Fibroblast of upper back skin (primary cell): ENCODE data around the gene DYNLL1.
"Not testable (repeated sequence)": the region's sequence is repeated elsewhere in the genome, so short reads cannot be mapped to it uniquely, and the experiment has no call there.

ENCODE experiments used
- DNase-seq: peaks from one replicate; pipeline ENCODE4 v3.0.0-alpha.2; 2013

The DYNLL1 gene

DNA sequence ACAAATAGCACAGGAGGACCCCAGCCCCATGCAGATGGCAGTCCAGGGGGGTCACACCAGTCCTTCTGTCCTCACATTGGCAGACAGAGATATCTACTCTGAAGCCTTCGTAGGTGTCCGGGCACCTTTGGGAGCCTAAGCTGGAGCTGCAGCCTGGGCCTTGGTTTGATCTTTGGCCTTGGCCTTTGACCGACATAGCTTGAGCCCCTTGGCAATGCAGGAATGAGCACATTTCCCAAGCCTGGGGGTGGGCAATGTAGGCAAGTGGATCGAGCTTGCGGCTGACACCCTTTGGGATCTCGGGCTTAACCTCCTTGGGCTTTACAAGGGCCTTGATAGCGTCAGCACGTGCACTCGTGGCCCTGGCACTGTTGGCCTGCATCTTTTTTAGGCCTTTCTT is 26.7 kb downstream of the DYNLL1 start:
- no peak for DNase-seq

GRCh38 chr12:120528861-120529525 is 33.1 kb downstream of the DYNLL1 start, which contains the start of gene COQ5:
Gene COQ5 (minus strand): TSS chr12:120529158. CDS start chr12:120529141, 17 bp downstream.
- peak; percentile 87 for DNase-seq

GRCh38 chr12:120529641-120530417 is 33.9 kb downstream of the DYNLL1 start:
- DNase-seq, result peak; percentile 59

DNA sequence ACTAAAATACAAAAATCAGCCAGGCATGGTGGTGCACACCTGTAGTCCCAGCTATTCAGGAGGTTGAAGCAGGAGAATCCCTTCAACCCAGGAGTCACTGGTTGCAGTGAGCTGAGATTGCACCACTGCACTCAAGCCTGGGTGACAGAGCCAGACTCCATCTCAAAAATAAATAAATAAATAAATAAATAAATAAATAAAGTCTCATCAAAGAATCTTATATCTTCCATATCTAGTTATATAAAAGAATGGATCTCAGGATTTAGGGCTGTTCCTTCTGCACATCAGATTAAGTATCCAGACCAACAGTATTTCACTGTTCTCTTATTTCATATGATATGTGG is 34.5 kb downstream of the DYNLL1 start:
- not testable (repeated sequence) for DNase-seq

DNA sequence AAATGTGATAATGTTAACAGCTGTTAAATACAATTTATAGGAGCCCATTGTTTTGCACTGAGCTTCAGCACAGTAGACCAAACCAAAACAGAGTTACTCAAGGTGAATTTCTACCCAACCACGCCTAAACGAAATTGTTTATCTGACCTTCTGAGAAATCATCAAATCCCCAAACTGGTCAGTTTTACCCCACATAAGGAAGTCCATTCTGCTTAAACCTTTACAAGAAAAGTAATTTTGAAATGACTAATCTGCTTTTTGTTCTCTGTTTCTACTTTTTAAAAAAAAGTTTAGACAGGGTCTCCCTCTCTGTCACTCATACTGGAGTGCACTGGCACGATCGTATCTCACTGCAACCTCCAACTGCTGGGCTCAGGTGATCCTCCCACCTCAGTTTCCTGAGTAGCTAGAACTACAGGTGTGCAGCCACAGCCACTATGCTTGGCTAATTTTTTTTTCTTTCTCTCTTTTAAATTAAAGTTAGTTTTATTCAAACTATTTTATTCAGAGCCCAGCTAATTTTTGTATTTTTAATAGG is 36.9 kb downstream of the DYNLL1 start:
- DNase-seq, result no peak

- DNase-seq, result peak; percentile 90
These were observed 38.3 kb downstream of the DYNLL1 start, which contains the start of gene RNF10 for GRCh38 chr12:120534203-120534702. Gene RNF10 (plus strand): TSS chr12:120534356. CDS start chr12:120534812, 456 bp downstream.

DNA sequence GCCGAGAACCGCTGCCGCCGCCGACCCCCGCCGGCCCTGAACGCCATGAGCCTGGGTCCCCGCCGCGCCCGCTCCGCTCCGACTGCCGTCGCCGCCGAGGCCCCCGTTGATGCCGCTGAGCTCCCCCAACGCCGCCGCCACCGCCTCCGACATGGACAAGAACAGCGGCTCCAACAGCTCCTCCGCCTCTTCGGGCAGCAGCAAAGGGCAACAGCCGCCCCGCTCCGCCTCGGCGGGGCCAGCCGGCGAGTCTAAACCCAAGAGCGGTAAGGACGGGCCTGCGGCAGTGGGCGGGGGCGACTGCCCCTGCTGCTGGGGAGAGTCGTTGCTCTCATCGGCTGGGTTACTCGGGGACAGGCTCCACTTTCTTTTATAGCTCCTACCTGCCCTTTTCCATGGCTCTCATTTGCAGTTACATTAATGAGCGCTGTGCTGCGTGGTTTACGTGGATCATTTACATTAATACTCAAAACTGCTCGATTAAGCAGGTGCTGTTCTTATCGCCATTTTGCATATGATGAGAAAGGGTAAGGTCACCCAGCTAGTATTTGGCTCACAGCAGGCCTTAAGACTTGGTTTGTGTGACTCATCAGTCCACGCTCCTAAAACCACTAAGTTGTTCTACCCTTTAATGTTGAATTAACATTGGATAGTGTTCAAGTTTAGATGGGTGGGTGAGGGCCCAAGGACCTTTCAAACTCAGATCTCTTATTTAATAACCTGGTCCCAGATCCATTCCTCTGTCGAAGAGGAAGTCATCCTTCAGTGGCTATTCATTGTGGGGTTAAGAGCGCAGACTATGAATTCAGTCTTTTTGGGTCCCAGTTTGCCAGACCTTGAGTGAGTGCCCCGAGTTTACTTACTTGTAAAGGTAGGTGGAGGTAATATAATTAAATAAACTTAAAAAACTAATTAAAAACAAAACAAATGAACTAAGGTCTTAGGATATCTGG is 39.1 kb downstream of the DYNLL1 start:
- DNase-seq, result peak; percentile 75

DNA sequence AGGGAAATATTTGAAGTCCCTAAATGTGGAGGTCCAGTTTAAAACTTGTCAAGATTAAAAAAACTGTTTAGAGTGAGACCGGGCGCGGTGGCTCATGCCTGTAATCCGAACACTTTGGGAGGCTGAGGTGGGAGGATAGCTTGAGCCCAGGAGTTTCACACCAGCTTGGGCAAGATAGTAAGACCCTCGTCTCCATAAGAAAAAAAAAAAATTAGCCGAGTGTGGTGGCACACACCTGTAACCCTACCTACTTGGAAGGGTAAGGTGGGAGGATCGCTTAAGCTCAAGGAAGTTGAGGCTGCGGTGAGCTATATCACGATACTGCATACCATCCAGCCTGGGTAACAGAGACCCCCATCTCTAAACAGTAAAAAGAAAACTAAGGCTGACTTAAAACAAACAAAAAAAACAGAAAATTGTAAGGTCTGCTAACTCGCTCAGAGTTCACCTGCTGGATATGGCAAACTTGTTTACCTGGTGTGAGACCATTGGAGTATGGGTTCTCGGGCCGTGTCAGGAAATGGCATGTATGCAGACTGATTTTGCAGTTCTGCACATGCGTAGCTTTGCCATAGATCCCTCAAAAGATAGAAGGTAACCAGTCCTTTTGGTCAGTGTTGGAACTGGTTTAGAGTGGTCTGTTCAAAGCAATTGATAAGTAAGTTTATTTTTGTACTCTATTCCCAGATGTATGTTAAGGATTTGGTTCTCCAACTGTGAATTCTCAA is 40.3 kb downstream of the DYNLL1 start:
- DNase-seq, result no peak

DNA sequence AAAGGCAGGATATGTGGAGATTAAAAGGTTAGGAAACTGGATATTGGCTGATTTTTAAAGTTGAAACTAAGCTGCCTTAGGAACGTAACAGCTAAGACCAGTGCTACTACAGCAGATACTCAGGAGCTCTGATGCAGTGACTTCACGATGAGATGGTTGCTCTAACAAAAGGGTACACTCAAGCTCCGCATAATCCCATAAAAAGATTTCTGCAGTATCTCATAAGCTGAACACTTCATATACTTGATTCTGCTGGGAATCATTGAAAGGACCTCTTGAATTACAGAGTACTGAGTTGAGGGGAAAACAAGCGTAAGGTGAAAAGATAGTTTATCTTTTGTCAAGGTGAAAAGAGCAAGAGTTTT is 41.9 kb downstream of the DYNLL1 start:
- DNase-seq, result no peak

- DNase-seq, result peak; percentile 53
These were observed 42.6 kb downstream of the DYNLL1 start for GRCh38 chr12:120538281-120539156.

- peak; percentile 29 for DNase-seq
These were observed 43.4 kb downstream of the DYNLL1 start for GRCh38 chr12:120539303-120539702.

- DNase-seq, result no peak
These were observed 44.5 kb downstream of the DYNLL1 start for GRCh38 chr12:120540445-120540844.

DNA sequence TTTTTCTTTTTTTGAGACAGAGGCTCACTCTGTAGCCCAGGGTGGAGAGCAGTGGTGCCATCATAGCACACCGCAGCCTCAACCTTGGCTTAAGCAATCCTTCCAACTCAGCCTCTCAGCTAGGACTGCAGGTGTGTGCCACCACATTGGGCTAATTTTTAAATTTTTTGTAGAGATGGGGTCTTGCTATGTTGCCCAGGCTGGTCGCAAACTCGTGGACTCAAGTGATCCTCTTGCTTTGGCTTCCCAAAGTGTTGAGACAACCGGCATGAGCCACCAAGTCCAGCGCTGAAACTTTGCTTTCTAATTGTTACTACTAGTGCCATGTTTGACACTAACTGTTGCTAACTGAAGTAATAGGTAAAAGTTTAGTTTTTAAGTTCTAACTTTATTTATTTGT is 46.3 kb downstream of the DYNLL1 start:
- DNase-seq, result no peak

DNA sequence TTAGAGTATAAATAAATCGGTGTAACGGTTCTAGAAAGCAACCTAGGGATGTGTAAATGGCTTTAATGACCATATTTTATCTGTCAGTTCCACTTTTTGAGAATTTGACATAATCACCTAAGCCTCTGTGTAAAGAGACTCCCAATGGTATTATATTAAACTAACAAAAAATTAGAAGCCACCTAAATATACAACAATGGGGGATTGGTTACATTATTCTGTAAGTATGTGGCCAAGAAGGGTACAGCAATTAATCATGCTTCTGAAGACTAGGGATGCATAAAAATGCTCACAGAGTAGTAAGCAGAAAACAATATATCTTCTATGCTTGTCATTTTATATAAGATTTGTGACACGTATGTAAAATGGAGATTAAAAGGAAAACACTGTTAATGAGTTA is 48.8 kb downstream of the DYNLL1 start:
- no peak for DNase-seq

DNA sequence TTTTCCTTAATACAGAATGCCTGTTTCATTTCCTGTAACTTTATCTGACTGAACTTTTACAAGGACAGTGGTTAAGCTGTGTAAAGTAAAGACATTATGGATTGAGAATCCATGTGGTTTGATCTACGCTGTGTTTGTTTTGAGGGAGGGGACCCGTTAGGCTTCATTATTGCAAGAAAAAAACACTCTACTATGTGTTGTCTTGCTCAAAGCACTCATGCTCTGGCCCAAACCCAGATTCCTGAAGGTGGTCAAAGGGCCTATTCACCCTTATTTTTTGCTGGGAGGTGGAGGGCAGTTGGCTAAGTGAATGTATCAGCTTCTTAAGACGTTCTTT is 50.1 kb downstream of the DYNLL1 start:
- no peak for DNase-seq
